Heart left ventricle (tissue), 13 donors: ENCODE results near the gene ERCC4.

ENCODE experiments used
- CTCF ChIP-seq, 12 donors: fragments of 200-600 bp; sonication (generic) in 4 of 12; IDR thresholded peaks; one replicate each; pipeline versions ENCODE4 v1.5.0 to v1.8.0; 2018 to 2022; ENCODE audit warnings: antibody characterized with exemption in 12 of 12, mild to moderate bottlenecking in 5 of 12
- POLR2A ChIP-seq, 2 donors: fragments of 450-650 bp; IDR thresholded peaks; one replicate each; pipeline ENCODE4 v1.6.1; 2017; ENCODE audit warnings: antibody characterized with exemption in 2 of 2, mild to moderate bottlenecking in 2 of 2, moderate library complexity in 2 of 2
- donor health status: ischemic (EF 13 %, LVEDD 7.1; RV severe dilation, severe dysfunction).
- donor health status: DM: no; HTN: yes; CAD: no.
- donor health status: DM: no; HTN: no; CAD: no.
- donor health status: ischemic (EF 25% LVEDD 6.9; RV normal size, moderate dysfunction).
- donor health status: ischemic (EF 25% LVEDD 5.7; RV mildly dilated, moderate dysfunction).
- donor health status: ischemic (EF 35%, LVEDD 5.7; RV mildly dilated, moderate dysfunction).
- donor health status: nonischemic (EF 11% LVEDD 7.7; RV severe dilation, severe dysfunction).
- donor health status: DM: yes; HTN: yes; CAD: no.
- donor health status: PGD.
- donor health status: ischemic (EF 29% LVEDD 5.4; RV normal size, mild dysfunction).
- donor health status: nonischemic (EF 23%, LVEDD 6.1; RV moderate dilation, normal function).

GRCh38 chr16:13896543-13897182, 23.3 kb upstream of the ERCC4 start:
- TF ChIP-seq CTCF (IDR thresholded peaks at IDR 0.05) (peak in 3 of 12 donors; percentile 6 to 11 (median 7)), POLR2A (IDR thresholded peaks at IDR 0.05) (no peak)
